ENCODE results near the gene CAMTA1. TPM values are rescaled to one million over a fixed set of nuclear protein-coding genes. Genes with fewer than 3 reads are reported as not detected.

The CAMTA1 gene
- total RNA-seq, 1 donor from 2014 or later = 160 TPM

DNA sequence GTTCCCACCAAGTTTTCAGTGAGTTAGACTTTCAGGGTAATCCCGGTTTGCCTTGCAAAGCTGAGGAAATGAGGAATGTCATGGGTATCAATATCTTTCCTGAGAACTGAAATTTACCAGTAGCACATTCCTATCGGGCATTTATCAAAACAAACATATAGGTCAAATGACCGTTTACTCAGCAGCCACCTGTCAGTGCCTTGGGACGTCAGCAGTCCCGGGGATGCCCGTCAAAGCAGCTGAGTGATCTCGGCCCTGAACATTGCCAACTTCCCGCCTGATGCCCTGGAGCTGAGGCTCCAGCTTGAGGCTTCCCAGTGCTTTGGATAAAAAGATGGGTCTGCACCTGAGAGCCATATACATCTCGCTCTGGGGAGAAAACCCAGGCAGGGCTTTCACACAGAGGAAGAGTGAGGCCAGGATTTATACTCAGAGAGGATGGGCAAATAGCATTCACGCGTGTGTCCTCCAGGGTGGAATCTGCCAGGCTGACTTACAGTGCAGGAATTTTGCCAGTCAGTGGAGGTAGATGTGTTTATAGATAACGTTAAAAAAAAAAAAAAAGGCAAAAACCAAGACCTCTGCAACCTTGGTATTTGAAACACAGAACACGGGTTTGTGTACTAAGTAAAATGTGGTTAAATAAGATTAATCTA lies 550.1 kb downstream of the CAMTA1 start:
- Histone ChIP-seq H3K9me3 (replicated peaks) (peaks cover 4% of the 10 kb centered on the region), H3K27me3 (ENCODE audit: low read depth) (peaks cover 12% of the 10 kb centered on the region), H3K4me1 (peaks cover 13% of the 10 kb centered on the region), H3K36me3 (no peaks in the 10 kb centered on the region), H3K27ac (replicated peaks) (no peak overlapping the region), H3K4me3 (no peak overlapping the region)
- TF ChIP-seq, protein P1, sequence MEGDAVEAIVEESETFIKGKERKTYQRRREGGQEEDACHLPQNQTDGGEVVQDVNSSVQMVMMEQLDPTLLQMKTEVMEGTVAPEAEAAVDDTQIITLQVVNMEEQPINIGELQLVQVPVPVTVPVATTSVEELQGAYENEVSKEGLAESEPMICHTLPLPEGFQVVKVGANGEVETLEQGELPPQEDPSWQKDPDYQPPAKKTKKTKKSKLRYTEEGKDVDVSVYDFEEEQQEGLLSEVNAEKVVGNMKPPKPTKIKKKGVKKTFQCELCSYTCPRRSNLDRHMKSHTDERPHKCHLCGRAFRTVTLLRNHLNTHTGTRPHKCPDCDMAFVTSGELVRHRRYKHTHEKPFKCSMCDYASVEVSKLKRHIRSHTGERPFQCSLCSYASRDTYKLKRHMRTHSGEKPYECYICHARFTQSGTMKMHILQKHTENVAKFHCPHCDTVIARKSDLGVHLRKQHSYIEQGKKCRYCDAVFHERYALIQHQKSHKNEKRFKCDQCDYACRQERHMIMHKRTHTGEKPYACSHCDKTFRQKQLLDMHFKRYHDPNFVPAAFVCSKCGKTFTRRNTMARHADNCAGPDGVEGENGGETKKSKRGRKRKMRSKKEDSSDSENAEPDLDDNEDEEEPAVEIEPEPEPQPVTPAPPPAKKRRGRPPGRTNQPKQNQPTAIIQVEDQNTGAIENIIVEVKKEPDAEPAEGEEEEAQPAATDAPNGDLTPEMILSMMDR (IDR thresholded peaks at IDR 0.05; ENCODE audit: borderline replicate concordance) = no peak
- DNase-seq = no peak
- intact Hi-C loops (cut with micrococcal nuclease) = no loop called here

DNA sequence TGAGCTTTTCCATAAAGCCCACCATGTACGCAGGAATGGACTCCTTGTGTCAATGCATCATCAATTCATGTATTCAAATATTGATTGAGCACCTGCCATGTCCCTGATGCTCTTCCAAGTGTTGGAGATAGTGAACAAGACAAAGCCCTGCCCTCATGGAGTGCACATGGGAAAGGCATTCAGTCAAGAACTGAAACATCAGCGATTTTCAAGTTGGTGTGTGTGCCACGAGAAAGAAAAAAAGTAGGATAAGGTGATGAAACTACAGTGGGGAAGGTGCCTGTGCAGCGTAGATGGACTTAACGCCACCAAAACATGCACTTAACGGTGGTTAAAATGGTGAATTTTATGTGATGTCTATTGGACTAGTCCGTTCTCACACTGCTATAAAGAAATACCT lies 553.2 kb downstream of the CAMTA1 start:
- TF ChIP-seq, protein P1 (IDR thresholded peaks at IDR 0.05; ENCODE audit: borderline replicate concordance) = no peak
- peaks cover 4% of the 10 kb centered on the region for H3K9me3 ChIP-seq (replicated peaks)
- H3K4me1 ChIP-seq = peaks cover 22% of the 10 kb centered on the region
- no peak for DNase-seq
- no peaks in the 10 kb centered on the region for H3K36me3 ChIP-seq
- H3K27me3 ChIP-seq (ENCODE audit: low read depth) = no peaks in the 10 kb centered on the region
- intact Hi-C loops (cut with micrococcal nuclease) = no loop called here
- H3K27ac ChIP-seq (replicated peaks) = no peak overlapping the region
- H3K4me3 ChIP-seq = no peak overlapping the region

DNA sequence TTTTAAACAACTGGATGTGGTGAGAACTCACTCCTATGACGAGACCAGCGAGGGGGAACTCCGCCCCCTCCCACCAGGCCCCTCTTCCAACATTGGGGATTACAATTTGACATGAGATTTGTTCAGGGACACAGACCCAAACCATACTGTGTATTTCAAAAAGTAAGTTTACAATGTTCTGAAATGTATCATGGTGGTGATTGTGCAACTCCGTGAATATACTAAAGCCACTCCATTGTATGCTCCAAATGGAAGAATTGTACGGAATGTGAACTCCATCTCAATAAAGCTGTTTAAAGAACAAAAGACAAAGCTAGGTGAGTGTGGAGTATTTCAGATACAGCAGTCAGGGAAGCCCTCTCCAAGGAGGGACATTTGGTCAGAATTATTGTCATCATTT lies 553.8 kb downstream of the CAMTA1 start:
- Histone ChIP-seq H3K4me1 (peaks cover 19% of the 10 kb centered on the region), H3K36me3 (no peaks in the 10 kb centered on the region), H3K27me3 (ENCODE audit: low read depth) (no peaks in the 10 kb centered on the region), H3K4me3 (no peak overlapping the region), H3K27ac (replicated peaks) (no peak overlapping the region), H3K9me3 (replicated peaks) (peaks cover 4% of the 10 kb centered on the region)
- TF ChIP-seq, protein P1 (IDR thresholded peaks at IDR 0.05; ENCODE audit: borderline replicate concordance) = no peak
- intact Hi-C loops (cut with micrococcal nuclease) = no loop called here
- no peak for DNase-seq

DNA sequence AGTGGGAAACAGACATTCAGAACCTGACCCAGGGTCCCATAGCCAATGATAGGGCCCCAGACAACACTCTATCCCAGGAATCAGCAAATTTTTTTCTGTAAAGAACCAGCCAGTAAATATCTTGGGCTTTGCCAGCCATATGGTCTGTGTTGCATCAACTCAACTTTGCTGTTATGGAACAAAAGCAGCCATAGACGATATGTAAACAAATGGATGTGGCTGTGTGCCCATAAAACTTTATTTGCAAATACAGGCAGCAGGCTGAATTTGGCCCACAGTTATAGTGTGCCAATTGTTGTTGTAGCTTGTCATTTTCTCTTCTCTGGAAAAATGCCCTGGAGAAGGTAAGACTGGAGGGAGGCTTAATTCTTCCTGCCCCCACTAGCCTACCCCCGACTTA lies 554.7 kb downstream of the CAMTA1 start:
- Histone ChIP-seq H3K9me3 (replicated peaks) (peaks cover 4% of the 10 kb centered on the region), H3K4me1 (peaks cover 9% of the 10 kb centered on the region), H3K4me3 (no peak overlapping the region), H3K27ac (replicated peaks) (no peak overlapping the region), H3K36me3 (no peaks in the 10 kb centered on the region), H3K27me3 (ENCODE audit: low read depth) (no peaks in the 10 kb centered on the region)
- TF ChIP-seq, protein P1 (IDR thresholded peaks at IDR 0.05; ENCODE audit: borderline replicate concordance) = no peak
- DNase-seq = no peak
- intact Hi-C loops (cut with micrococcal nuclease) = no loop called here

DNA sequence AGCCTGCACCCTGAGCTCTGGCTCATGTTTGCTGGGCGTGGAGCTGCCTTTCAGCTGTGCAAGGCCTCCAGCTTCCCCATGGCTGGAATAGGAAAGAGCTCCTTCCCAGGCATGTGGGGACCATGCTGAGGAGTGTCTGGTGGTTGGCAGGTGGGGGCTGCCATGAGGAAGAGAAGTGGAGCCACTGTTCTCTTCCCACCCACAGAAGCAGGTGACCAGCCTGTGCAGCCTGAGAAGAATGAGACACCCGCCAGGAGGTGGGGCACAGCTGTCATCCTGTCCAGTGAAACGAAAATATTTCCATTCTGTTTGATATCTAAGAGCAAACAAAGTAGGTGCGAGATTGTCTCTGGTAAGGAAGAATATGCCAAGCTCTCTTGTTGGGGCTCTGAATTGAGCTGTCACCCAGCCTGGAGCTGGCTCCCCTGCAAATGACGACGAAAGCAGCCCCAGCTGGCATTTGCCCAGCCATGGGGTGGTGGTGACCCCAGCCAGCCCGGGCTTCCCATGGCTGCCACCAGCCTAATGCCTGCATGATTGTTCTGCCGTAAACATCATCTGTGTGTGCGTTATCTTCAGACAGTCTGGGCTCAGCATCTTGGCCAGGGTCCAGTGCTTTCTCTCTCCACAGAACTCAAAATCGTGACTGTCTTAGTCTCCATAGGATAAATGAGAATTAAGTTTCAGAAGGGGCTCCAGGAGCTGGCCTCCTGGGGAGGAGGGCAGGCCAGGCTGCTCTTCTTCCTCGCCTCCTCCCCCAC lies 556.1 kb downstream of the CAMTA1 start:
- Histone ChIP-seq H3K27ac (replicated peaks) (no peak overlapping the region), H3K4me3 (no peak overlapping the region), H3K4me1 (peaks cover 16% of the 10 kb centered on the region), H3K9me3 (replicated peaks) (peaks cover 4% of the 10 kb centered on the region), H3K27me3 (ENCODE audit: low read depth) (no peaks in the 10 kb centered on the region), H3K36me3 (no peaks in the 10 kb centered on the region)
- TF ChIP-seq, protein P1 (IDR thresholded peaks at IDR 0.05; ENCODE audit: borderline replicate concordance) = no peak
- intact Hi-C loops (cut with micrococcal nuclease) = no loop called here
- no peak for DNase-seq

Measured in left ventricle myocardium inferior (tissue), 1 donor.